HG03103 (cell line): Measurements from ENCODE around the gene NSG2.
"Not testable (repeated sequence)": the region's sequence is repeated elsewhere in the genome, so short reads cannot be mapped to it uniquely, and the experiment has no call there.

Source experiments
- ATAC-seq: cut with Tn5 transposase; IDR thresholded peaks from one replicate; pipeline ENCODE4 v1.9.1; 2021; ENCODE audit warnings: low read depth; ENCODE audit not compliant: unreplicated experiment

Gene NSG2

DNA sequence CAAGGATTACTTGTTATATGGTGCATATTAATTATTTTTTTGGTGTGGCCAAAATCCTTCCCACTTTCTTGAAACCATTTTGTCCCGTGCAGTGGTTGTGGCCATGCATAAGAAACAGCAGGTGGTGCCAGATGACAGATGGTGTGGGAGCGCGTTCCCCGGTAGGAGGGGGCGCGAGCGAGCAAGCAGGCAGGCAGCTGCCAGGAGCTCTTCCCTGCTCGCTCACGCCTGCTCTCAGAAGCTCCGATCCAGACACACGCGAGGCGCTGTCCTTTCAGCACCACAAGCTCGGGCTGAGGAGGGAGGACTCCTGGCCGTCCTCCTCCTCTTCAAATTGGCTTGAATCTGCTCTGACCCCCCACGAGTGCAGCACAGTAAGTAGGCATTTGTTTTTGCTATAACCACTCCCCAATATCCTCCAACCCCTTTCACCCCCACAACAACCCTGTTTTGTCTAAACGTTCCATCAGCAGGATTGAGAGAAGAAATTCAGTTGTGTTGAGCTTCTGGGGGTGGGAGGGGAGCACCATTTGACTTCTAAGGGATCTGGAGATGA lies at the start of gene NSG2:
TSS of gene NSG2 (plus strand) at position 237 of the 556 bp plus-strand sequence. CDS start 1,050 bp downstream, outside the sequence.
- peak; percentile 96 for ATAC-seq

DNA sequence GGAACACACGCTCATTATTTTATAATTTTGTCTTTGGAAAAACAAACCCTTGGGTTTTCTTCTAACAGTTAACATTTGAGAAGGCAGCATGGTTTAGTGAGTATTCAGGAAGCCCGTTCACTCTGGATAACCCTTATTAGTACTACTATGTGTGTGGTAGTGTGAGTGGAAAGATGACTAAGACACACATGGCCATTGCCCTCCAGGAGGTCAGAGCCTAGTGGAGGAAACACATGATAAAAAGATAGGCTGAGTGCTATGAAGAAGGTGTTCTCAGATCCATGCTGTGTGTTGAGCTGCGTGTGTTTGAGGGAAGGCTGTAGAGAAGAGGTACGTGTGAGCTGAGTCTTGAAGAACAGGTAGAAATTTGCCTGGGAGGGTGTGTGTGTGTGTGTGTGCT lies 48.2 kb upstream of the NSG2 start:
- ATAC-seq: no peak

DNA sequence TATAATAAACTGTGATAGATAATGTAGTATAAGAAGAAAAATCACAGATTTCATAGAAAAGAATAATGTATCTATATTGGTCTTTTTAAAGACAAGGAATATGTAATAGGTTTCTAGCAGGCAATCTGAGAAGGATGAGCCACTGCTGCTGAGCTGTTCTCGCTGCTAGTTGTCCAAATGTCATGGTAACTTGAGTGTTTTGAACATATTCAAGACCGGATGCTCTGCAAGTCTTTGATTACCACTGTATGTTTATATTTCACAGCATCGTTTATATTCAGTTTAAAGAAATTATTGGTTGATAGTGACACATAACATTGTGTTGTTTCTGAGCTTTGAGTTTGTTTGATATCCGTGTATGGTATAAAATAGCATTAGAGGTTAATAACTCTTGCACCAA lies 47.0 kb upstream of the NSG2 start:
- no peak for ATAC-seq

DNA sequence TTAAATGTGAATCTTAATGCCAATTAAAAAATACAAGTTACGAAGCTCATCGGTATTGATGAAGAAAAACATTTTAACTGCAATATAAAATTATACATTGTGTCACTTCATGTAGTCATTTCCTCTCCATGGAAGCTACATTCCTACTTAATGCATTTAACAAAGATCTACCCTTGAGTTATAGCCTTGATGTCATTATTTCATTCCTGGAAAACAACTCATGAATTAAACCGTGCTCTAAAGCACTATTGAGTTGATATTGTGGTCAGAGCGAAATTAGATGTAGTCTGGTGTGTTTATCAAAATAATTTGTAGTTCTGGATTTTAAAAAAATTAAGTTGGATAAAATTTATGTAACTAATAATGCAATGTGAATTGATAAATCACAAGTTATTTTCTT lies 45.4 kb upstream of the NSG2 start:
- no peak for ATAC-seq

DNA sequence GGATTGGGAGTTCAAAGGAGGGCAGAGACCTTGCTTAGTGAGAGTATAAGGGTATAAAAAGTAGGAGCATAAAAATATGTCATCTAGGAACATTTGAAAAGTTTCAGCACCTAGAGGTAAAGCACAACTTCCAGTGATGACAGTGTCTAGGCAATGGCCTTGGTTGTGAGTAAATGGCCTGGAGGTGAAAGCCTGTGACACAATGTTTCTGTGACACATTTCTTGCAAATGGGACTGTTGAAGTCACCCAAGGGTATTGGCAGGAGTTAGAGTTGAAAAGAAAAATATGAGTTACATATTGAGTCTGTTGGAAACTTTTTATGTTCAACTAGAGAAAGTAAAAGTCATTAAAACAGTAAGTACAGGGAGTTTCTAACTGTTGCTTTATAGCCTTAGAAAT lies 41.7 kb upstream of the NSG2 start:
- no peak for ATAC-seq

DNA sequence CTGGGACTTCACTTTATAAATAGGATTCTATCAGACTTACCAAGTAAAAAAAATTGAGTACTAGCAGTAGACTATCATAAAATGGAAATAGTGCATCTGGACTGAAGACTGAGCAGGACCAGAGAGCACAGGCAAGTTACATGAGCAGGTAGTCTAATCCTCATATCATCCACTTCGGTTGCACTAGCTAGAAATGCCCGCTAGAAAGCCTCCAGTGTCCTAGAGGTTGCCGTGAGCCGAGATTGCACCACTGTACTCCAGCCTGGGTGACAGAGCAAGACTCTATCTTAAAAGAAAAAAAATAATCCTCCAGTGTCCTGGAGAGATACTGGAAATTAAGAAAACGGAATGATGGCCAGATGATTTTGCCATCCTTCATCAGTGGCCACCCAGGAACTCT lies 36.6 kb upstream of the NSG2 start:
- ATAC-seq: no peak

DNA sequence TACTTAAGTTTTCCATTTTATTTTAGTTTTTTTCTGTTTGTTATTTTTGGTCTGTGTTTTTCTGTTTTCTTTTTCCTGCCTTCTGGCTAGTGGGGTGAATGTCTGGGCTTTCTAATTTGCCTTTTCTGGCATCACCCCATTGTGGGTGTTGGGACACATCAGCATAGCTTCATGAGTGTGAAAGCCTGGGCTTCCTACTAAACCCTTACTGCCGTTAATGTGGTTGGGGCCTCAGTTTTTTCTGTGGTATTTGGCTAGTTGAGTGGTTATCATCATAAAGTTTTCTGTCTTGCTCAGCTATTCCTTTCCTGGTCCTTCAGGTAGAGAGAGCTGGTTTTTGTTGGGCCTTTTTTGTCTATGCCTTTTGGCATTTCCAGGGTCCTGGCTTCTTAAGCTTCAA lies 35.1 kb upstream of the NSG2 start:
- no peak for ATAC-seq

DNA sequence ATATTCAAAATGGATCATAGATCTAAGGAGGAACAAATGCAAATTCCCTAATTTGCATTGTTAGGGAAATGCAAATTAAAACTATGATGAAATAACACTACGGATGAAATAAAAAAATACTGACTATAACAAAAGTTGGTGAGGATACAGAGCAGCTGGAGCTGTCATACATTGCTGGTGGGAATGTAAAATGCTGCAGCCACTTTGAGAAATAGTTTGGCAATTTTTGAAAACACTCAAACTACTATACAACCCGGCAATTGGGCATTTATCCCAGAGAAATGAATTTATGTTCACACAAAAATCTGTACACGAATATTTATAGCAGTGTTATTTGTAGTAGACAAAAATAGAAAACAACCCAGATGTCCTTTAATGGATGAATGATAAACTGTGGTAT lies 34.1 kb upstream of the NSG2 start:
- ATAC-seq: no peak

DNA sequence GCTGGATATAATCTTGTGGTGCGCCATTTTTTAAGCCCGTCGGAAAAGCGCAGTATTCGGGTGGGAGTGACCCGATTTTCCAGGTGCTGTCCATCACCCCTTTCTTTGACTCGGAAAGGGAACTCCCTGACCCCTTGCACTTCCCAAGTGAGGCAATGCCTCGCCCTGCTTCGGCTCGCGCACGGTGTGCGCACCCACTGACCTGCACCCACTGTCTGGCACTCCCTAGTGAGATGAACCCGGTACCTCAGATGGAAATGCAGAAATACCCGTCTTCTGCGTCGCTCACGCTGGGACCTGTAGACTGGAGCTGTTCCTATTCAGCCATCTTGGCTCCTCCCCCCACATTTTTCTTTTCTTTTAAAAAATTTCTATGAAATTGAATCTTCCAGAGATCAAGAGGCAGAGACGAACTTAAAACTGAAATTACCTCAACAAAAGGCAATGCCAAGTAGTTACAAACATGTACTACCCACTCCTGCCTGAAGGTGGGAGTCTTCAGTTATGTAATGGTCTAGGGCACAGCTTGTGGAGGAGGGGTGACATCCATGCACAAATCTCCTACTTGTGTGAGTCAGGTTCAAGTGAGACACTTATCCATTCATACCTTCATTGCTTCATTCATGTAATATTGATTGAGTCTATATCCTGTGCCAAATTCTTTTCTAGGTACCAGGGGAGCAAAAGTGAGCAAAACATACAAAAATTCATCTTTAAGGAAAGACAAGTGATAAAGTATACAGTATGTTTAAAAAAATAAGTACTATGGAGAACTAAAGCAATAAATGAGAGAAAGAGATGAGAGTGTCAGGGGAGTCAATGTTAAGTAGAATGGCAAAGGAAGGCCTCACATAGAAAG lies 25.2 kb upstream of the NSG2 start:
- ATAC-seq: not testable (repeated sequence)

DNA sequence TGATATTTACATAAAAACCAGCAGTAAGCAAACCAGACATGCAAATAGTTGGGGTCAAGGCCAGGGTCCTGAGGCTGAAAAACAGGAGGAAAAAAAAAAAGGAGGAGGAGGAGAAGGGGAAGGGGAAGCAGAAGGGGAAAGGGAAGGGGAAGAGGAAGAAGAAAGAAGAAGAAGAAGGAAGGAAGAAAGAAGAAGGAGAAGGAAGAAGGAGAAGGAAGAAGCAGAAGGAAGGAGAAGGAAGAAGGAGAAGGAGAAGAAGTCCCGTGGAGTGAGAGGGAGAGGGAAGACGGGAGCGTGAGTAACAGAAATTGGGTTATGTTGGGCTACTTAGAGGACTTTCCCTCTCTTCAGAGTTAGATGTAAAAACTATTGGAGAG lies 24.6 kb upstream of the NSG2 start:
- no peak for ATAC-seq

DNA sequence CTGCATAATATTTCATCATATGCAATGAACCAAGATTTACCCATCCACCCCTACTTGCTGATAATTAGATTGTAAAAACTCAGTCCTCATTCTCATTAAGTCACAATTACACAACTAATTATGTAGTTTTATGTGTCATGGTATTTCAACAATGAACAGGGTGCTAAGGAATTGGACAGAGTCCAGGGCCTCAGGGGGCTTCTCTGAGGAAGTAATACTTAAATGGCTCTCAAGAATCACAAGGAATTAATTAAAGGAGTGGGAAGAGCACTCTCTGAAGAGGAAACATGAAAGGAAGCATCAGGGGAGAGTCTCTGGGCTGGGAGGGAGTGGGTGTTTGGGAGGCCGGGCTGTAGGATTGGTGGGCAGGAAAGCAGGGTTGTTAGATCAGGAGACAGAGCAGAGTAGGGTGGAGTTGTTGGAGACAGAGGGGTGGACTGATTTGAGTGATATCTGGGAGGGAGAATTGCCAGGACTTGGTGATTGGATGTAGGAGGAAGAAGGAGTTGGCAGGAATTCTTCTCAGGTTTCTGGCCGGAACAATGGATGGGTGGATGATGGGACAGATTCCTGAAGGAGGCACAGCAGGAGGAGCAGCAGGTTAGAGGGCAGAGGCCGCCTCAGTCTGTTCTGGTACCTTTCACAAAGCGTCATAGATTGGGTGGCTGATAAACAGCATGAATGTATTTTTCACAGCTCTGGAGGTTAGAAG lies 23.0 kb upstream of the NSG2 start:
- no peak for ATAC-seq

DNA sequence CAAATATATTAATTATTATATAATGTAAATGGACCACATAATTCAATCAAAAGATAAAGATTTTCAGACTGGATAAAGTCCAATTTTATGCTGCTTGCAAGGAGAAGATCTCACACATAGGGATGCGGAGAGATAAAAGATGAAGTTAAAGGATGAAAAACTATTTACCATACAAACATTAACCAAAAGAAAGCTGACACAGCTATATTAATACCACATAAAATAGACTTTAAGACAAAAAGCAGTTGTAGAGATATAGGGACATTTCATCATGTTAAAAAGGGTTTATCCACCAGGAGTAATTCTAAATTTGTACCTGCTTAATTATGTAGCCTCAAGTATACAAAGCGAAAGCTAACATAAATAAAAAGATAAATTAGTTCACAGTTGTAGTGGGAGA lies 15.2 kb upstream of the NSG2 start:
- no peak for ATAC-seq

DNA sequence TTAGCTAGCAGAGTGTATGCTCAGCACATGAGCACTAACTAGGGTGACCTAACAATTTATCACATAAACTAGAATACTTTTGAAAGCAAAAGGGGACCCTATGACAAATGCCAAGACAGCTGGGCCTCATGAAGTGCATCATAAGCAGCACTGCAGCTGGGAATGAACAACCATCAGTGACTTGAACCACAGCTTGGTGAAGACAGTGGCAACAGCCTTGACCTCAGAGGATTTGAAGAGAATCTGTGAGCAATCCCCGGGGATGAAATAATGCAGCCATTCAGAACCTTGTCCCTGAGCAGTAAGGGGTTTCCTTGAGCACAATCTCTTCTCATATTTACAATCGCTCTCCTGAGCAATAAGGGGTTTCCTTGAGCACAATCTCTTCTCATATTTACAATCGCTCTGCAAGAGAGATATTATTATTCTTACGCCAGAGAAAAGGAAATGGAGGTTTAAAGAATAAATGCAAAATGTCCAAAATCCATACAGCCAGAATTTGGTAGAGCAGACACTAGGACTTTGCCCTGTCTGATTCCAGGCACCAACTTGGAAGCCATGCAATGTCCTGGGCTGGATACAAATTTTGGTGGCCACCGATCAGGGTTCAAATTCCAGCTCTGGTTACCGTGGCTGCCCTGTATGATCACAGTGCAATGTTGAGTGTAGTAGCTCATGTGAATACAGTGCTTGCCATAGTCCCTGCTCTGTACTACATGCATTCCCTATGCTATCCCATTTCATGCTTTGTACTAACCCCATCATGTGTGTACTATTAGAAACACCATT lies 846 bp upstream of the NSG2 start:
- no peak for ATAC-seq

DNA sequence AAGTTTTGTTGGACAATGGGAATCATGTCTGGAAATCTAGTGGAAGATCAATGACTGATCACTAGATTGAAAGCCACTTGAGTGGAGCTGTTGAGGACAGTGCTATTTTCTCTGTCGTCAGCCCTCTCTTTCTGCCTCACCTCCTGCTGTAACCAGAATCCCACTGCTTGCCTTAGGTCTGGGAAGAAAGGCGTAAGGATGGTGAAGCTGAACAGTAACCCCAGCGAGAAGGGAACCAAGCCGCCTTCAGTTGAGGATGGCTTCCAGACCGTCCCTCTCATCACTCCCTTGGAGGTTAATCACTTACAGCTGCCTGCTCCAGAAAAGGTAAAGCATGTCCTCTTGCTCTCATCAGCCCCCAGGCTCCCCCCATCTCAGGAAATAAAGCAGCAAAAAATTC lies 1.1 kb downstream of the NSG2 start:
- ATAC-seq: no peak

DNA sequence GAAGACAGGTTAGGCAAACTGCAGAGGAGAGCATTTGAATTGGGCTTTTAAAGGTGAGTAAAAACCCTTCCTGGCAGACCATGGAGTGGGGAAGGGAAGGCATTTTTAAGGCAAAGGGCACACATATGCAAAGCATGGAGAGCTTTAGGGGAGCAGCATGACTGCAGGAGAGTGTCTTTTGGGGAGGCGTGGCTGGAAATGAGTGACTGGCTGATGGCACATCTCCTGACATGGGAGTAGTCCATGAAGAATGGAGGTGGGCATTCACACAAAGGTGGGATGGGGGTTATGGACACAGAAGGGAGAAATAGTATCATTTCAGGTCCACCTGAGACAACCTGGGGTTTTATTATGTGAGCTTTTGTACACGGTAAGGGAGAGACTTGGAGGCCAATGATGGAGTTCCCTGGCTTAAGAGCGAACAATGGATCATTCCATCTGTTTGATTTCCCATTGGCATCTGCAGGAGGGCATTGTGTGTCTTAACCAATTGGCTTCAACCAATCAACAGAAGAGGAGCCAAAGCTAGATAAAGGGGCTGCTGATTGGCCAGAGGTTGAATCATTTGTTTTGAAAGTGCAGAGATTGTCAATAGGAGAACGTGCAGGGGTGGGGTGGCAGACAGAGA lies 2.1 kb downstream of the NSG2 start:
- ATAC-seq: no peak

DNA sequence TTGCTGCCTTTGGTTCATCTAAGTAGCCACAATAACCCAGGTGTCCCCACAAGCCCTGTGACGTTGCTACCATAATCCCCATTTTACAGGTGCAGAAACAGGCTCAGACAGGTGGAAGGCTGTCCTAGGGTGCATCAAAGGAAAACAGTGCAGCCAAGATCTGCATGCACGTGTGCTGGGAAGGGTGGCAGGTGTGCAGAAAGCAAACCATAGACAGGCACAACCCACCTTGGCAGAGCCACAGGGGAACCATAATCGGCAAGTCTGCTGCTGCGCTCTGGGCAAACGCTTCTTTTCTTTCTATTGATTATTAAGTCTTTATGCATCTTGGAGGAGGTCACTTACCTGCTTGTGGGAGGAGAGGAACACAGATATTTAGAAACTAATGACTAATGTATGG lies 7.1 kb downstream of the NSG2 start:
- ATAC-seq: no peak

DNA sequence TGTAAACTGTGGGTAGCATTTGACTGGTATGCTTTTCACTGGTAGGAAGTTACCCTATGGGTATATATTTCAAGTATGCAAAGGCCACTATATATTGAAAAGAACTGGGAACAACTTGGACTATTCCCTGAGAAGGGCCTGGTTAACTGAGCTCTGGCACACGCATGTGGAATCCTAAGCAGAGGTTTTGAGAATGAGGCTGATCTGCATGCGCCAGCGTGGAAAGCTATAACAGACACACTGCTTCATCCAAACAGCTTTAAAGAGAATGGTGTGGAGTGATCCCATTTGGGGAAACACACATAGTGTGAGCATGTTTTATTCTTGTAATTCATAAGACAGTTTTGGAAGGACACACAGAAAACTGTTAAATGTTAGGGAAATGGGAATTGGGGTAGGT lies 8.4 kb downstream of the NSG2 start:
- no peak for ATAC-seq

DNA sequence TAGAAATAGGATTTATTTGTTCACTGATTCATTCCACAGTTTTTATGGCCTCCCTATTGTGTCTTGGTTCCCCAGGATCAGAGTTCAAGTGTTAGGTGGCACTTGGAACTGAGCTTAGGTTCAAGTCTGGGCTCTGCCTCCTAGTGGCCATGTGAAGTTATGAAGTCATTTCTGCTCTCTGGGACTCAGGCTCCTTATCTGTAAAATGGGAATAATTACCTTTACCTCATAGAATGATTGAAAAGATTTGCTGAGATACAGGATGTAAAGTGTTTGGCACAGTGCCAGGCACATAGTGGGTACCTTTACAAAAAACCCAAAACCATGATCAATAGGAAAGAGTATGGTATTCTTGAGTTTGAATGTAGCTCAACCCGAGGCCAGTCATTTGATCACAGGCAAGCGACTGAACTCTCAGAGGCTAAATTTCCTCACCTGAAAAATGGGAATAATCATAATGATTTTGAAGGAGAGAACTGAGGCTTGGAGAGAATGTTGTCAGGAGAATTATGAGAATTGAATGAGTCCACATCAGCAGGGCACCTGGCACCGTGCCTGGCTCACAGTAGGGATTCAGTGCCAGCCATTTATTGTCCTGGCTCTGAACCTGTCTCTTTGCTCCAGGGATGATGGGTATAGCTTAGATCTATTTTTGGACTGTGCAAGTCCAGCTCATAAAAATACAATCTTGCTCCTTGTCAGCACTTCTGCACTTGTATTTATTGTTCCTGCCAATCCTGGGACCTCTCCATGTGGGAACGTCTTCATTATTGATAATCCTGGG lies 10.8 kb downstream of the NSG2 start:
- ATAC-seq: no peak

DNA sequence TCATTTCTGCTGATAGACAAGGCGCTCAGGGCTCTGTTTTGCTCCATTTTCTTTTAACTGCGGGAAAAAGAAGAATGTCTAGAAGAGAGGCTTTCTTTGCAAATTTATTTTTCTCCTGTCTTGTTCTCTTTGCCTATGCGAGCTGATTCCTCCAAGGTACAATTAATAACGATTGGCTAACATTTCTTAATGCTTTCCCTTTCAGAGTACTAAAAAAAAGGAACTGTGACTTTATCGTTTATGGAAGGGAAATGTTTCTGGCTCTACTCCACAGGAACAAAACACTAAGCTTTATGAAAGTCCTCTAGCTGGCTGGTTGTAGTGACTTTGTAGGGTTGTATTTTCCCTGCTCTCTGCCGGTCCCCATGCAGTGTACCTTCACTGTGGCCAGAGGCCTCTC lies 11.7 kb downstream of the NSG2 start:
- no peak for ATAC-seq
